ENCODE measurements around the gene PLA2G4A.

DNA sequence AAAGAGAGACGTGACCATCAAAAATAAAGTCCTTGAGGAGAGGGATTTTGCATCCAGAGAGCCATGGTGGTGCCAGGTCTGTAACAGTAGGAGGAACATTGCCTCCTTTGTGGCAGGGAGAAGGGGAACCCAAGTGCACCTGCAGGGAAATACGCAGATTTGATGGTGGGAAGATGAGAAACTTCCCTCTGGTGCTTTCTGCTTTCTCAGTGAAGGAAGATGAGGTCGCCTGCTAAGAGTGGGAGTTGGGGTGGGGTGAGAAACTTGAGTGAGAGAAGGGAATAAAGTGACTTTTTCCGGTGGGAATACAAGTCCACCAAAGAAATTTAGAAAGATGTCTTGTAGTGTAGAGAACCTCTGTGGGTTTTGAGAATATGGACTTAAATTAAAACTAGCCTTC lies 9.1 kb downstream of the PLA2G4A start:
- no peak for TF ChIP-seq POLR2A (IDR thresholded peaks at IDR 0.05; ENCODE audit: low read depth)
- TF ChIP-seq, protein P1, sequence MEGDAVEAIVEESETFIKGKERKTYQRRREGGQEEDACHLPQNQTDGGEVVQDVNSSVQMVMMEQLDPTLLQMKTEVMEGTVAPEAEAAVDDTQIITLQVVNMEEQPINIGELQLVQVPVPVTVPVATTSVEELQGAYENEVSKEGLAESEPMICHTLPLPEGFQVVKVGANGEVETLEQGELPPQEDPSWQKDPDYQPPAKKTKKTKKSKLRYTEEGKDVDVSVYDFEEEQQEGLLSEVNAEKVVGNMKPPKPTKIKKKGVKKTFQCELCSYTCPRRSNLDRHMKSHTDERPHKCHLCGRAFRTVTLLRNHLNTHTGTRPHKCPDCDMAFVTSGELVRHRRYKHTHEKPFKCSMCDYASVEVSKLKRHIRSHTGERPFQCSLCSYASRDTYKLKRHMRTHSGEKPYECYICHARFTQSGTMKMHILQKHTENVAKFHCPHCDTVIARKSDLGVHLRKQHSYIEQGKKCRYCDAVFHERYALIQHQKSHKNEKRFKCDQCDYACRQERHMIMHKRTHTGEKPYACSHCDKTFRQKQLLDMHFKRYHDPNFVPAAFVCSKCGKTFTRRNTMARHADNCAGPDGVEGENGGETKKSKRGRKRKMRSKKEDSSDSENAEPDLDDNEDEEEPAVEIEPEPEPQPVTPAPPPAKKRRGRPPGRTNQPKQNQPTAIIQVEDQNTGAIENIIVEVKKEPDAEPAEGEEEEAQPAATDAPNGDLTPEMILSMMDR (IDR thresholded peaks at IDR 0.05): no peak
